NCI-H187 treated with DMSO at 0.1 percent for 48 hours (cell line): ENCODE results near the gene HNRNPA1.
"Not testable (repeated sequence)": the region's sequence is repeated elsewhere in the genome, so short reads cannot be mapped to it uniquely, and the experiment has no call there.

Source experiments
- DNase-seq: peaks from one replicate; lab custom pipeline; 2025; lab: John Stamatoyannopoulos, UW

HNRNPA1 gene

GRCh38 chr12:54299515-54300224 is 19.1 kb downstream of the HNRNPA1 start:
- DNase-seq, result no peak

DNA sequence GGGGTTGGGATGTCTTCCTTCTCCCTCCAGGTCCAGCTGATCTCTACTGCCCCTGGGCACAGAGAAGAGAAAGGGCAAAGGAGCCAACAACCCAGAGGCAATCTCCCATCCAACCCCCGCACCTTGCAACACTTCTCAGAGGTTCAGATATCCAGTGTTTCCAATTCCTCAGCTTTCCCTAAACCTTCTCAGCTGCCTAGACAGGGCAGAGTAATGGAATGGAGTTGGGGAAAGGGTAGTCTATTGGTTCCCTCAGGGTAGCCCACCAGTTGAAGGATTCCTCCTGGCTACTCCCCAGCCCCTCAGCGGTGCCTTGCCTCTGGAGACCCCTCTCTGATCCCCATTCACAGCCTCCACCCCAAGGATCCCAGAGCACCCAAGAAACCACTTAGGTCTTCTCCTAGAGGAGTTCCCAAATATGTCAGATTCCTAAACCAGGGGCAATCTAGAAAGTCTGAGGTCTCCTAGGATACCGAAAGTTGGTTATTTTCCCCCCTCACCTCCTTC is 19.8 kb downstream of the HNRNPA1 start:
- DNase-seq, result no peak

- no peak for DNase-seq
Observed at GRCh38 chr12:54300732-54301427, 20.4 kb downstream of the HNRNPA1 start, which contains the start of gene NFE2. Gene NFE2, minus strand, starts transcription at chr12:54301015. Its CDS starts 5,767 bp downstream, at chr12:54295248.

- no peak for DNase-seq
Observed at GRCh38 chr12:54301428-54302048, 21.0 kb downstream of the HNRNPA1 start.

DNA sequence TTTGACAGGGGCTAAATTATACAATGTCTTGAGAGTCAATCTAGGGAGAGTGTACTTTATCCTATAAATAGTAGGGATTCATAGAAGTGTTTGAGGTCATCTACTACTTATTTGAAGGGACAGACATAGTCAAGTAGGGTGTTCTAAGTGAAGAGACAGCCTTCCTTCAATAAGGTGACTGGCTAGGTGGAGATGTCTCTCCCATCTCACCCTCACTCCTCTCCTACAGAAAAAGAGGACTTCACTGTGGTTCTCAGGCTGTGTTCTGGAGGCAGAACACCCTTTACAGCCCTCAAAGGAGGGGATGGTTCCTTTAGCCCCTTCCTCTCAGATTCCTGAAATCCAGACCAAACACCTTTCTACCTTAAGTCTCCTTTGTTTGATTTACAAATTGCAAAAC is 23.1 kb downstream of the HNRNPA1 start:
- no peak for DNase-seq

DNA sequence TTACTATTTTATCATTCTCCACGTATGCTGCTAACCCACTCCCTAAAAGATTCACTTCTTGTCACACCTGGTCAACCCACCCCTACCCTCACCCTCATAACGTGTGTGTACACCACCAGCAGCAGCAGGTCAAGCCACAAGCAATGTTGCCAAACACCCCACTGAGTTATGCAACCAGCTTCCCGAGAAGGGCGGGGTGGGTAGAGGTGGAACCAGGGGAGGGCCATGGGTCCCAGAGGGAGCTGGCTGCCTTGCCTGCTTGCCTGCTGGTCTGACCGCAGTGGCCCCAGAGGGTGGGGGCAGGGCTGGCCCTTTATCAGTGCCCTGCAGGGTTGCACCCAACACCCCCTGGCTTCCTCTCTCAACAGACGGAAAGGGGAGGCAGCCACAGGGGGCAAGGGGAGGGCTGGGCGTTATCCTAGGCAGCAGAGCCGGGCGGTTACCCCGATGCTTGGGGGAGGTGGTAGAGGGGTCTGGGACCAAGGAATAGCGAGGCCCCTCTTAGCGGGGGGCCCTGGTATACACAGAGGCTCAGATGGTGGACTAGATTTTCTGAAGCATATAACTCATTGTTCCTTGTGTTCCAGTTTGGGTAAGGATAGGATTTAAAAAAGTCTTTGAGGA is 23.8 kb downstream of the HNRNPA1 start:
- no peak for DNase-seq

DNA sequence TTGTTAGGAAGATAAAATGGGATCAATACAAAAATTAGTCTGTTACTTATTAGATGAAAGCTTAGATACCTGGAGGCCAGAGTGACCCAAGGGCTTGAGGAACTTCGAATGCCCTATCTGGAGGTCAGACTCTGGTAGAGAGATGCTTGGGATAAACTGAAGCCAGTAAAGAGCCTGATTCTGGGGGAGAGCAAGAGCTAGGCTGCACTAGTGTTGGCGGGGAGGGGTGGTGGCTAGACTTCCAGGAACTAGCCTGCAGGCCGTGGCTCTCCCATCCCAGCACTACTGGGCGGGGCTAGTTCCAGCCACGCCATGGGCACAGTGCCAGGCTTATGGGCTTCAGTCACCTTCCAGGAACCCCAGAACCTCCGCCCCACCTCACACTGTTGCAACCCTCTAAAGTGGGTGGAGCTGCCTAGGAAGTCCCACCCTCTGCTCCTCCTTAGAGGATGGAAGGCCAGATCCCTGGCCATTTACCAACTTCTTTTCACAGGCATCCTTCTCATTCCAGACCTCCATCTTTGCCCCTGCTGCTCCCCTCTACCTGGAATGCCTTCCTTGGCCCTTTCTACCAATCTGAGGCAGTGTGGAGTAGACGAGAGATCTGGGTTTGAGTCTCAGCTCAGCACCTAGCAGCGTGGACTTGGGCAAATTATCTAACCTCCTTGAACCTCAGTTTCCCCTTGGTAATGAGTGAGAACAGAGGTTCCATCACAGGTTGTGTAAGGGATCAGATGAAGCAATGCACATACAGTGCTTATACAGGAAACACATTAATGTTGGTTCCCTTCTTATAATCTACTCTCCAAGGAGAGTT is 26.6 kb downstream of the HNRNPA1 start:
- peak; percentile 35 for DNase-seq

GRCh38 chr12:54311051-54311450 is 30.5 kb downstream of the HNRNPA1 start:
- no peak for DNase-seq

- not testable (repeated sequence) for DNase-seq
Observed at GRCh38 chr12:54312309-54312708, 31.8 kb downstream of the HNRNPA1 start.

DNA sequence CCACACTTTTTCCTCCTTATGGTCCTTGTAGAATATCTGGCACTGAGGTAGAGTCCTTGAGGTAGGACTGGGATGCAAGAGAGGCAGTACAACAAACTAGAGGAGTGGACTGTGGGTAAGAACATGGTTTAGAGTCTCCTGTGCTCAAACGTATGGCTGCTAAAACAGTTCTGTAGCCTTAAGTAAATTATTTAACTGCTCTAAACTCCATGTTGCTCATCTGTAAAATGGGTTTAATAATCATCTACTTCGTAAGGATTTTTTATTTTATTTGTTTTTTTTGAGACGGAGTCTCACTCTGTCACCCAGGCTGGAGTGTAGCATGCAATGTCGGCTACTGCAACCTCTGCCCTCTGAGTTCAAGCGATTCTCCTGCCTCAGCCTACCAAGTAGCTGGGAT is 40.8 kb downstream of the HNRNPA1 start:
- no peak for DNase-seq

GRCh38 chr12:54324617-54325441 is 44.3 kb downstream of the HNRNPA1 start, which contains the start of gene COPZ1:
Gene COPZ1, plus strand, starts transcription at chr12:54325131. Its CDS starts 33 bp downstream, at chr12:54325164.
- DNase-seq, result peak; percentile 99

DNA sequence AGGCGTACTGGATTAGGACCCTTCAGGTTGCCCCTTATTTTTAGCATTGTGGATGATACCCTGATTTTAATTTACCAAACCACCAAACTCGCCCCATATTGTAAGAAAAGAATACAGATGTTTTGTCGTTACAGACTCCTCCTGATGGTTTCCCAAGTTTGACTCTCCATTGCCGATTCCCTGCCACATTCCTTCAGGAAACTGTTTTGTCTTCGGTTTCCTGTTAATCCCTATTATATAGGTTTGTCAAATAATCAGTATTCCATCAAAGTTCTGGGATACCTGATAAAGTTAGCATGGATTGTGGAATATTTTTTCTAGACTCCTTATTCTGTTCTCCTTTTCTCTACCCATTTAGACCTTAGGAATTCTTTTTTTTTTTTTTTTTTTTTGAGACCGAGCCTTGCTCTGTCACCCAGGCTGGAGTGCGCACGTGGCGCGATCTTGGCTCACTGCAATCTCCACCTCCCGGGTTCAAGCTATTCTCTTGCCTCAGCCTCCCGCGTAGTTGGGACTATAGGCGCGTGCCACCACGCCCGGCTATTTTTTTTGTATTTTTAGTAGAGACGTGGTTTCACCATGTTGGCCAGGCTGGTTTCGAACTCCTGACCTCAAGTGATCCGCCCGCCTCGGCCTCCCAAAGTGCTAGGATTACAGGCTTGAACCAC is 45.0 kb downstream of the HNRNPA1 start:
- DNase-seq, result not testable (repeated sequence)

DNA sequence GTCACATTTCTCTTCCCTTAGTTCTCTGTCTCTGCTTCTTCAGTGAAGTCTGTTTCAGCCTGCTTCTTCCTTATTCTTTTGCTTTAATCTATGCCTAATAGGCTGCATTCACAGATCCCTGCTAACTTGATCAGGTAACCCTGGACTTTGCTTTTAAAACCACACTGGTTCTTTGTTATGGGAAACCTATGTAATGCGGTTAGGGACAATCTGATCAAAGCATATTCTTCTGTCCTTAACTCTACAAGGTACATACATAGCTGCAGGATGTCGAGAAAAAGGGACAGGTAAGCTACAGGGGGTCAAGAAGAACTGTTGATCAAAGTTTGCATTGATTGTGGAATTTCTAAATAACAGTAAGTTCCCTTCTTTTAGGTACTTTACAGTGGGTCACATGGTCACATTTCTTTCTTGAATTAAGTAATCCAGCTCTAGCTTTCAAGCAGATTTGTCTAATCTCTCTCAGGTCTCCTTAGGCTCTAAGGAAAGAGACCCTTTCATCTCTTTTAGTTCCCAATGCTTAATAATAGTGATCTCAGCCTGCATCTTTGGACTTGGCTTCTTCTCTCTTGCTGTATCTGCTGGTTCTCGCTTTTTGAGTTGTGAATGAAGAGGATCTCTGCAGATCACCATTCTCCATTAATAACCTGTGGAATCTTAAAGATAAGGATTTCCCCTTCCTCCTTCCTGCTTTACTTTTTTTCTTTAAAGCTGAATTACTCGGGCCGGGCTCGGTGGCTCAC is 48.2 kb downstream of the HNRNPA1 start:
- no peak for DNase-seq

DNA sequence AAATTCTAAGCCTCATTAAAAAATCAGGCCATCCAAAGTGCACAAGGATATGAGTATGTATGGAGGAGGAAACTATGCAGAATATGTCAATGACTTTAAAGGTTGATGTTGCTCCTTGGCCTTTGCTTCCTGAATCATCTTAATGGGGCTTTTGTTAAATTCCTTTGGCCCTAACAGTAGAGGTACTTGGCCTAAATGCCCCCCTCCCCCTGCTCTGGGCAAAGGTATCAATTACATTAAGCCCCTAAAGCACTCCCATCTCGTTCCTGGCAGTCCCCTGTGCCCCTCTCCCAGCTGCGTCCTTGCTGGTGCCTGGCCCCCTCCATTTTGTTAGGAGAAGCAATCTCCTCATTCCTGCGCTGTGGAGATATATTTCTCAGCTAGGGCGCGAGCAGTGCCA is 49.2 kb downstream of the HNRNPA1 start:
- DNase-seq, result no peak

DNA sequence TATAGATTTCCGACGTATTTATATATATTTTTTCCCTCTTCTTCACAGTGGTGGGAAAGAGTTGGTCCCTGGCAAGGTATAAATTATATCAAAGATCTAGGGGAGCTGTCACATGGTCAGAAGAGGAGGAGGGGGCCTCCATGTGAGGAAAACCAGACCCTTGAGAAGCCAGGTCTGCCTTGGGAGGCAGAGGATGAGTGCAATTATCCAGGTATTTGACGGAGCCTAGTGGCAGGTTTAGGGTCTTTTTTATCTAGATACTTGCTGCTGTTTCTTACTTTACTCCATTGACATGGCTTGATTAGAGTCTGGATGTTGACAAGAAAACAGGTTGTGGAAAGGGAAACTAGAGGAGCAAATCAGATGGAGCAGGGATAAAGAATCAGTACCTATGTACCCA is 49.9 kb downstream of the HNRNPA1 start:
- DNase-seq, result no peak

- DNase-seq, result no peak
Observed at GRCh38 chr12:54331461-54331860, 50.9 kb downstream of the HNRNPA1 start.

- DNase-seq, result no peak
Observed at GRCh38 chr12:54333420-54334034, 53.0 kb downstream of the HNRNPA1 start.
